Nephron (organoid): Measurements from ENCODE around the gene GPR4.
A peak's percentile ranks its signal among the peaks of the same experiment; 100 is the strongest.

Source experiments
- H3K27ac Mint-ChIP-seq, 3 experiments: 2 replicates each; pipeline ENCODE4 v1.8.0; 2020; ENCODE audit warnings: mixed read lengths in 3 of 3, mild to moderate bottlenecking in 2 of 3, moderate library complexity in 1 of 3
- H3K27me3 Mint-ChIP-seq: 2 replicates; pipeline ENCODE4 v1.8.0; 2021; ENCODE audit warnings: low read depth, mild to moderate bottlenecking, moderate library complexity, mixed read lengths
- H3K36me3 Mint-ChIP-seq: 2 replicates; pipeline ENCODE4 v1.8.0; 2020; ENCODE audit warnings: low read depth, mixed read lengths
- H3K4me1 Mint-ChIP-seq: 2 replicates; pipeline ENCODE4 v1.8.0; 2020; ENCODE audit warnings: mixed read lengths
- H3K4me3 Mint-ChIP-seq, 3 experiments: 2 replicates each; pipeline ENCODE4 v1.8.0; 2020; ENCODE audit warnings: mild to moderate bottlenecking in 3 of 3, mixed read lengths in 3 of 3, moderate library complexity in 2 of 3
- H3K9me3 Mint-ChIP-seq: 2 replicates; pipeline ENCODE4 v1.8.0; 2020; ENCODE audit warnings: mixed read lengths
- CTCF ChIP-seq, 3 experiments: fragments of 200-600 bp; sonication (generic); IDR thresholded peaks; one replicate each; pipeline ENCODE4 v1.5.0; 2021; ENCODE audit warnings: antibody characterized with exemption in 3 of 3; ENCODE audit not compliant: unreplicated experiment in 3 of 3

GPR4 gene

GRCh38 chr19:45601524-45602374, at the start of gene GPR4:
GPR4 (minus strand) TSS chr19:45602212; CDS start chr19:45591866, 10,346 bp downstream.
- Mint-ChIP-seq H3K4me3 (peak within 1 kb of the TSS; percentile 67 to 73 (median 71)), H3K9me3 (no peaks in the 10 kb centered on the region), H3K4me1 (peaks cover 19% of the 10 kb centered on the region), H3K27ac (no peak within 1 kb of the TSS), H3K27me3 (peaks cover 76% of the 10 kb centered on the region), H3K36me3 (no peaks in the 10 kb centered on the region)
- TF ChIP-seq CTCF (IDR thresholded peaks at IDR 0.05; ENCODE audit: unreplicated experiment in 3 of 3): no peak

GRCh38 chr19:45650722-45651121, 48.7 kb upstream of the GPR4 start:
- Mint-ChIP-seq H3K4me1 (peaks cover 7% of the 10 kb centered on the region), H3K27me3 (peaks cover 12% of the 10 kb centered on the region), H3K4me3 (no peak overlapping the region), H3K27ac (no peak overlapping the region), H3K36me3 (no peaks in the 10 kb centered on the region), H3K9me3 (no peaks in the 10 kb centered on the region)
- TF ChIP-seq CTCF (IDR thresholded peaks at IDR 0.05; ENCODE audit: unreplicated experiment in 3 of 3): no peak

GRCh38 chr19:45646345-45646698, 44.3 kb upstream of the GPR4 start:
- Mint-ChIP-seq H3K4me3 (peak overlapping the region; percentile 87 to 90 (median 88)), H3K36me3 (no peaks in the 10 kb centered on the region), H3K9me3 (no peaks in the 10 kb centered on the region), H3K4me1 (peaks cover 18% of the 10 kb centered on the region), H3K27me3 (peaks cover 29% of the 10 kb centered on the region), H3K27ac (peak overlapping the region in 1 of 3 experiments; percentile 45)
- TF ChIP-seq CTCF (IDR thresholded peaks at IDR 0.05; ENCODE audit: unreplicated experiment in 3 of 3): no peak

- H3K9me3 Mint-ChIP-seq: no peaks in the 10 kb centered on the region
- no peak for TF ChIP-seq CTCF (IDR thresholded peaks at IDR 0.05; ENCODE audit: unreplicated experiment in 3 of 3)
- H3K27ac Mint-ChIP-seq: peak overlapping the region in 1 of 3 experiments; percentile 77
- no peaks in the 10 kb centered on the region for H3K36me3 Mint-ChIP-seq
- peaks cover 23% of the 10 kb centered on the region for H3K4me1 Mint-ChIP-seq
- H3K27me3 Mint-ChIP-seq: peaks cover 35% of the 10 kb centered on the region
- peak overlapping the region; percentile 87 to 90 (median 88) for H3K4me3 Mint-ChIP-seq
Observed at GRCh38 chr19:45645631-45646344, 43.8 kb upstream of the GPR4 start.

GRCh38 chr19:45645068-45645630, 43.1 kb upstream of the GPR4 start:
- TF ChIP-seq CTCF (IDR thresholded peaks at IDR 0.05; ENCODE audit: unreplicated experiment in 3 of 3): no peak
- Mint-ChIP-seq H3K36me3 (no peaks in the 10 kb centered on the region), H3K4me3 (peak overlapping the region; percentile 87 to 90 (median 88)), H3K27me3 (peaks cover 35% of the 10 kb centered on the region), H3K9me3 (no peaks in the 10 kb centered on the region), H3K4me1 (peaks cover 24% of the 10 kb centered on the region), H3K27ac (peak overlapping the region in 1 of 3 experiments; percentile 77)
